ENCODE data around the gene TMEM141.
"Not testable (repeated sequence)": the region's sequence is repeated elsewhere in the genome, so short reads cannot be mapped to it uniquely, and the experiment has no call there.

The TMEM141 gene

DNA sequence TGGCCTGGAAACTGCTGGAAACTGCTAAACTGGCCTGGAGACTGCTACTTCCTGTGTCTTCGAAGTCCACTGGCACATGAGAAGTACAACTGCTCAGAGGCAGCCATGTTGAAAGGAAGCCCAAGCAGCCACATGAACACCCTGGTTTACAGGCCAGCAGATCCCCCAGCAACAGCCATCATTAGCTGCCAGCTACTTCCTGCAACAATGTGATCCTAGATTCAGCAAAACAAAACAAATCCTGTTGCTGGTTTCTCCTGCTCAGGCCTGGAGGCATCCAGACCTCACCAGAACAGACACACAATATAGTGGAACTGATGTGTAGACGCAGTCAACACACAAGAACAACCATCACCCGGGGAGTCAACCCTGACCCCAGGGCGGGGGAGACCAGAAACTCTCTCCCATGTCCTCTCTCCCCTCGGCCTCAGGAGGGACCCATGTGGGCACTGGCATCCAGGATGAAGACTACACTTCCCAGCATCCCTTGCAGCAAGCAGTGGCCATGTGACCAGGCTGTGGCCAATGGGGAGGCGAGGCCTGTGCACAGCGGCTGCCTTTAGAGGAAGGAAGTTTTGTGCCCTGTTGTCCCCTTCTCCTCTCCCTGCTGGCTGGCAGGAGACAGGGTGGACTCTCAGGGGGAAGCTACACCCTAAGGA is 17.6 kb upstream of the TMEM141 start:
- no peak for DNase-seq (ENCODE audit: low spot score)

DNA sequence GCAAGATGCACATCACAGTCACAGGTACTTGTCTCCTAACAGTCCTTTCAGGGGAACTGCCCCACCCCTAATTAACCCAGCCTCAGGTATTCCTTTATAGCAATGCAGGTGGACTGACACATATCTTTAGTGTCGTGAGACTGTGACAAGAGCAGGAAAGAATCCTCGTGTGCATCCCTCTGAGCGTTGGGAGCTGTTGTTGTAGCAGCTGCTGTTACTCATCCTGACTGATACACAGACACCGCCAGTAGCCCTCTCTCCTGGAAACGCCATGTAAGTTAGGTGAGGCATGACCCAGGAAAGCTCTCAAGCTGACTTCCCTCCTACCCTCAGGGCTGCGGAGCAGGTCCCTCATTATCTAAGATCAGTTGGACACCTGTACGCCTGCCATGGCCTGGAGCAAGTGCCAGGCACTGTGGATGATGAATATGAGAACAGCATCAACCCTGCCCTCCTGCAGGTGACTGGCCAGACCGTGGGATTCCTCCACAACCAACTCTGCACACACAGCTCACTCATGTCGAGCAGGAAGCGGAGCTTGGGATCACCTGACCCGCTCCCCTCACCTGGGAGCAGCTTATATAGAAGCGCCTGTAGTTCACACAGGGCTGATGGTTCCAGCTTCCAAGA is 16.6 kb upstream of the TMEM141 start:
- DNase-seq (ENCODE audit: low spot score), result no peak

DNA sequence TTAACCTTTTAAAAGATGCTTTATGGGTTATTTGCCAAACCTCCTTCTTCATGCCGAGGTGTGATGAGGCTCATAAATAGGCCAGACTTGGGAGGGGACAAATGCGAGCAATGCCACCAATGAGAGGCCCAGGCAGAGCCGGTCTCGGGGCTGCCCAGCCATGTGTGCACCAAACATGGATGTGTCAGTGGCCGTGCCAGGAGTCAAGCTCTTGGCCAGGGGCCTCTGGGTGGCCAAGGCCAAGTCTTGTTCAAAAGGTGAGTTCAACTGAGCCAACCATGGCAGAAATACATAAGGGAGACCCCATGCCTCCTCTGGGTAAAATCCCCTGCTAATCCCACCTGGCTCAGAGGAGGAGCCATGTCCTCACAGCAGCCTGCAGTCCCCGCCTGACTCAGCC is 16.0 kb upstream of the TMEM141 start:
- no peak for DNase-seq (ENCODE audit: low spot score)

DNA sequence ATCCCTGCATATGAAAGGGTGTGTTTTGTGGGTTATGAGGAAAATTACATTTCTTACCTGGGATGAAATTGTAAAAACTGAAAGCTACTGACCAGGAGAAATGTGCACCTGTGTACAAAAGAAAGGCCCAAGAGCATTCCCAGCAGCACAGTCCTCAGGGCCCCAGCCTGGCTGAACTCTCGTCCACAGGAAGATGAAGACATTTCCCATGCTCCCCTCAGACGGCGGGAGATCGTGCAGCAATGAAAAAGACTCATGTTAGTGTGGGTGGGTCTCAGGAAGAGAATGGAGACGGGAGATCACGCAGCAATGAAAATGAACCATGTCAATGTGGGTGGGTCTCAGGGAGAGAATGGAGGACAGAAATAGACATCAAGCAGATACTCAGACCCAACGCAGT is 14.2 kb upstream of the TMEM141 start:
- DNase-seq (ENCODE audit: low spot score), result no peak

DNA sequence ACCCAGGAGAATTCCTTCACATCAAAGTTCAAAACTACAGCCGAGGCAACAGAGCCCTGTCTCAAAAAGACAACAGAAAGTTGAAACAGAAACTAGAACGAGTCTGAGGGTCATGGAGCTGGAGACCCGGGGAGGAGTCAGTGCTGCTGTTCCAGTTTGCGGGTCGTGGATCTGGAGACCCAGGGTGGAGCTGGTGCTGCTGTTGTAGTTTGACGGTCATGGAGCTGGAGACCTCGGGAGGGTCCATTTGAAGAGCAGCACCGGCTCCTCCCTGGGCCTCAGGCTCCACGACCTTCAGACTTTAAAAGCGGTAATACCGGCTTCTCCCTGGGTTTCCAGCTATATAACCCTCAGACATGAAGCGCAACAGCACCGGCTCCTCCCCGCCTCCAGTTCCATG is 13.8 kb upstream of the TMEM141 start:
- DNase-seq (ENCODE audit: low spot score), result no peak

DNA sequence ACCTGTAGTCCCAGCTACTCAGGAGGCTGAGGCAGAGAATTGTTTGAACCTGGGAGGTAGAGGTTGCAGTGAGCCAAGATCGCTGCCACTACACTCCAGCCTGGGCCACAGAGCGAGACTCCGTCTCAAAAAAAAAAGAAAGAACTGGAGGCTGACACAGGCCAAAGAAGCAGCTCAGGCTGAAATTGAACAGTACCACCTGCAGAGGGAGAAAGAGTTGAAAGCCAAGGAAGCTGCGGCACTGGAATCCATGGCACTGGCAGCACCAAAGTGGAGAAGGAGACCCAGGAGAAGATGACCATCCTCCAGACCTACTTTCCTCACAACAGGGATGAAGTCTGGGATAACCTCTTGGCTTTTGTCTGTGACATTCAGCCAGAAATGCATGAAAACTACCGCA is 11.3 kb upstream of the TMEM141 start:
- no peak for DNase-seq (ENCODE audit: low spot score)

DNA sequence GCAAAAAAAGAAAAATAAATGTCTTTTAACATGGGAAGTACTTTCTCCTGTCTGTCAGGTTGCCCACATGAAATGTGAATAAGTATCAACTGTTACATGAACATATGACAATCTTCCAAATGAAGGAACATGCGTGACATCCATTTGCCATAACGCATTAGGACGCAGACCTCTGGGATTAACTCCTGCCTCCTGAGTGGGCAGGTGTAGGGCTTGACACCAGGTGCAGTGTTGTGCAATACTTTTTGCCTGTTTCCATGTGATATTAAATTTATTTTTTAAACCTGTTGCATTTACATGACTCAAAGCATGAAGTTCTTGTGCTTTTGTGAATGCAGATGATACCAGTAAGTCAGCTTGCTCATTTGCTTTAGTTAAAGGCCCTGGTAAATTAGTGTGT is 8.7 kb upstream of the TMEM141 start:
- no peak for DNase-seq (ENCODE audit: low spot score)

DNA sequence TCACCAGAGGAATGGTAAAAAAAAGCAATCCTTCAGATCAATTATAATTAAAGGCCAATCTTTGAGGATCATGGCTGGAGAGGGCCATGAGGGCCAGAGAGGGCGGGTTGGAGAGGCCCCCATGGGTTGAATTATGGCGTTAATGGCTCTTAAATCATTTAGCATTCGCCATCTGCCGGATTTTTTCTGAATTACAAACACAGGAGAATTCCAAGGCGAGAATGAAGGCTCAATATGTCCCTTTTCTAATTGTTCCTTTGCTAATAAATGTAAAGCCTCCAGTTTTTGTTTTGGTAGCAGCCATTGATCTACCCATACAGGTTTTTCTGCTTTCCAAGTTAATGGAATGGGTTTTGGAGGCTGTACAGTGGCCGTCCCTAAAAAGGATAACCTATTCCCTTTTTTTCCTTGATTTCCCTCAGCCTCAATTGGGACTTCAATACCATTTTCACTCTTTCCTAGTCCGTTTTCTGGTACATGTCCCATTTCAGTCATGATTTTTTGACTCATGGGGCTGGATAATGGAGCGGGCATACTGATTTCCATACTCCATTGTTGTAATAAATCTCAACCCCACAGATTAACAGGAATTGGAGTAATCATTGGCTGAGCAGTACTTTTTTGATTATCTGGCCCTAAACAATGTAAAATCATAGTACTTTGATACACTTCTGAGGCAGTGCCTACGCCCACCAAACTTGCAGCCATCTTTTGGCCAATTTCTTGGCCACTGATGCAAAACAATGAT is 6.7 kb upstream of the TMEM141 start:
- no peak for DNase-seq (ENCODE audit: low spot score)

DNA sequence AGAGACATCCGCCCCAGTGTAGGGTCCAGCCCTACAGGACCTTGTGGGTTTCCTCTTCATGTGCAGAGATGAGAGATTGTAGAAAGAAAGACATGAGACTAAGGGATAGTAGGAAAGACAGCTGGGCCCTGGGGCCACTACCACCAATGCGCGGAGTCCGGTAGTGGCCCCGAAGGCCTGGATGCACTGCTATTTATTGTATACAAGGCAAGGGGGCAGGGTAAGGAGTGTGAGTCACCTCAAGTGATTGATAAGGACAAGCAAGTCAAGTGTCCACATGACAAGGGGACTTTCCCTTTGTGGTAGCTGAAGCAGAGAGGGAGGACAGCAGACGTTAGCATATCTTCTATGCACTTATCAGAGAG is 6.2 kb upstream of the TMEM141 start:
- DNase-seq (ENCODE audit: low spot score), result no peak

DNA sequence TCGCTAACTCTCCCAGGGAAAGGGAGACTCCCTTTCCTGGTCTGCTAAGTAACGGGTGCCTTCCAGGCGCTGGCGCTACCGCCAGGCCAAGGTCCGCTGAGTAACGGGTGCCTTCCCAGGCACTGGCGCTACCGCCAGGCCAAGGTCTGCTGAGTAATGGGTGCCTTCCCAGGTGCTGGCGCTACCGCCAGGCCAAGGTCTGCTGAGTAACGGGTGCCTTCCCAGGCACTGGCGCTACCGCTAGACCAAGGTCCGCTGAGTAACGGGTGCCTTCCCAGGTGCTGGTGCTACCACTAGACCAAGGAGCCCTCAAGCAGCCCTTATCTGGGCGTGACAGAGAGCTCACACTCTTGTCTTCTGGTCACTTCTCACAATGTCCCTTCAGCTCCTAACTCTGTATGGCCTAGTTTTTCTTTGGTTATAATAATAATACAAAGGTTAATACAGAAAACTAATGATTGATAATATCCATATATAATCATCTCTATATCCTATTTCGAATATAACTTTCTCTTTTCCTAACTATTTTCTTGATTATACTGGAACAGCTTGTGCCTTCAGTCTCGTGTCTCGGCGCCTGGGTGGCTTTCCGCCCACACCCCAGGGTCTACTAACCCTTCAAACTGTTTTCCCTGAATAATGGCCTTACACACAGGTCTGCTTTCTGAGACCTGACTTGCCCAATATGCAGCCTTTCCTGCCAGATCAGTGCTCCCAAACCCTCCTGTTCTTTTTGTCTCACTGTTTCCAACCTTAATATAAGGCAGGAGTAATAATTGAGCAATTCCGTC is 5.4 kb upstream of the TMEM141 start:
- not testable (repeated sequence) for DNase-seq (ENCODE audit: low spot score)

DNA sequence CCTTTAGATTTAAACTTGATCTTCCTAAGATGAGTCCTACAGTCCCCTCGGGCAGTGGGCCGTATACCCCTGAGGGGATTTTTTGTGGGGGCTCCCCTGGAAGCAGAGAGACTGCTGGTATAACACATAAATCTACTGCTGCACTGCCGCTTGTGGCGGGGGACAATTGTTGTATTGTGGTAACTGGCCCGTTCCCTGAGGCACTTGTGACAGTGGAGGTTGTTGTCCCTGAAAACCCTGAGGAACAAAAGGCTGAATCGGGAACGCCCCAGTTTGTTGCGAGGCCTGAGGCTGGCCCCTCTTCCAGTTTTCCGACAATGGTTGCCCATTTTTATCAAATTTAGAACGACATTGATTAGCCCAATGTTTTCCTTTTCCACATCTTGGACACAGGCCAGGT is 4.7 kb upstream of the TMEM141 start:
- no peak for DNase-seq (ENCODE audit: low spot score)

DNA sequence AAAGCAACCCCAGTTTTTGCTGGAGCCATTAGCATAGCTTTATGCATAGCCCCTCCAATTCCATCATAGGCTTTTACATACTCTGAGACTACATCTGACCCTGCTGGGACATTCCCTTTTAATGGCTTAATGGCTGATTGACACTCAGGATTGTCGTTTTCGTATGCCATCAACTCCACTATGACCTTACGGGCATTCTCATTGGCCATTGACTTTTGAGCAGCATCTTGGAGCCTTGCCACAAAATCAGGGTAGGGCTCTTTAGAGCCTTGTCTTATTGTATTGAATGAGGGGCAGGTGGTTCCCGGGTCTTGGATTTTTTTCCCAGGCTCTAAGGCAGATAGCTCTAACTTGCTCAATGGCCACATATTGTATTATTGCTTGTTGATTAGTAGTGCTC is 4.2 kb upstream of the TMEM141 start:
- not testable (repeated sequence) for DNase-seq (ENCODE audit: low spot score)

DNA sequence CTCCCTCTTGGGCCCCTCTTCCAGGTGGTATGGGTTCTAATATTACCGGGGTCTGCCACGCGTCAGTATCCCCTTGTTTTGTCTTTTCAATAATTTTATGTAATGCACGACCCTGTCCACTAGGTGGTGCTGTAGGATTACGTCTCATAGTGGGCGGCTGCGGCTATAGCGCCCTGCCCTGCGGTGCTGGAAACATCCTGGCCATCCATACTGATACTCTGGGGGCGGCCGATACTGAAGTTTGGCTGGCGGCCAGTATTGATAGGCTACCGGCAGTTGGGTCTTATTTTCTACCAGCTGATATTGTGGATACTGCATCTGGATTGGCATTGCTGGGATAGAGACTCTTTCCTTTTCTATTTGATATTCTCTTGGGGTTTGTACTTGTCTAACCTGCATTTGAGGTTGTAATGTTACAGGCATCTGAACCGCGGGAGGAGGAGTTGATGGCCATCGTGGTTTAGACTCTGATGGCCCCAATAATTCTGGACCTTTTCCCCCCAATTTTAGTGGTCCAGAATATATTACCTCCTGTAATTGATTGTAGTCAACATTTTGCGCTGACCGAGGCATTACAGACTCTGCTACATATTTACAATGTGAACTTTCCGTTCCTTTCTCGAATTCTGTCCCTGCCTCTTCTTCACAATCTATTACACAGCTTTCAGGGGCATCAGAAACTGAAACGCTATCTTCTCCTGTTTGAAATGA is 3.3 kb upstream of the TMEM141 start:
- peak; percentile 73 for DNase-seq (ENCODE audit: low spot score)

DNA sequence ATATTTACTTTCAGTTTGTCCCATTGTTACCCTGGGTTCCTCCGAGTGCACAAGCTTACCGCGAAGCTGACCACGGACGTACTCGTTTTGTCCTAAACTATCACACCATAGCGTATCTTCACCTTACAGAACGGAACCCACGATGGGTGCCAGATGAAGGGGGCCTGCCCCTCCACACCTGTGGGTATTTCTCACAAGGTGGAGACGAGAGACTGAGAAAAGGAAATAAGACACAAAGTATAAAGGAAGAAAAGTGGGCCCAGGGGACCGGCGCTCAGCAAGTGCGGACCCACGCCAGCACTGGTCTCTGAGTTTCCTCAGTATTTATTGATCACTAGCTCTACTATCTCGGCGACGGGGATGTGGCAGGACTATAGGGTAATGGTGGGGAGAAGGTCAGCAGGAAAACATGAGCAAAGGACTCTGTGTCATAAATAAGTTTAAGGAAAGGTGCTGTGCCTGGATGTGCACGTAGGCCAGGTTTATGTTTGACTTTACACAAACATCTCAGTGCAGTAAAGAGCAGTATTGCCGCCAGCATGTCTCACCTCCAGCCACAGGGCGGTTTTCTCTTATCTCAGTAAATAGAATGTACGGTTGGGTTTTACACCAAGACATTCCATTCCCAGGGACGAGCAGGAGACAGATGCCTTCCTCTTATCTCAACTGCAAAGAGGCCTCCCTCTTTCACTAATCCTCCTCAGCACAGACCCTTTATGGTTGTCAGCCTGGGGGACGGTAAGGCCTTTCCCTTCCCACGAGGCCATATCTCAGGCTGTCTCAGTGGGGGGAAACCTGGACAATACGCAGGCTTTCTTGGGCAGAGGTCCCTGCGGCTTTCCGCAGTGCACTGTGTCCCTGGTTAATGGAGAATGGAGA is 2.3 kb upstream of the TMEM141 start:
- DNase-seq (ENCODE audit: low spot score), result not testable (repeated sequence)

DNA sequence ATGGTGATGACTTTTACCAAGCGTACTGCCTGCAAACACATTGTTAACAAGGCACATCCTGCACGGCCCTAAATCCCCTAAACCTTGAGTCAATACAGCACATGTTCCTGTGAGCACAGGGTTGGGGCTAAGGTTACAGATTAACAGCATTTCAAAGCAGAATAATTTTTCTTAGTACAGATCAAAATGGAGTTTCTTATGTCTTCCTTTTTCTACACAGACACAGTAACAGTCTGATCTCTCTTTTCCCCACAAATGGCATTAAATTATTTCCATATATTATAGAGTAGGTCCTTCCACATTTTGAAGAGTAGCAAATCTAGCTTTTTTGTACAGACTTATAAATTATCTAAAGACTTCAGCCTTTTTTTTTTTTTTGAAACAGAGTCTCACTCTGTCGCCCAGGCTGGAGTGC is 1.6 kb upstream of the TMEM141 start:
- DNase-seq (ENCODE audit: low spot score), result no peak

DNA sequence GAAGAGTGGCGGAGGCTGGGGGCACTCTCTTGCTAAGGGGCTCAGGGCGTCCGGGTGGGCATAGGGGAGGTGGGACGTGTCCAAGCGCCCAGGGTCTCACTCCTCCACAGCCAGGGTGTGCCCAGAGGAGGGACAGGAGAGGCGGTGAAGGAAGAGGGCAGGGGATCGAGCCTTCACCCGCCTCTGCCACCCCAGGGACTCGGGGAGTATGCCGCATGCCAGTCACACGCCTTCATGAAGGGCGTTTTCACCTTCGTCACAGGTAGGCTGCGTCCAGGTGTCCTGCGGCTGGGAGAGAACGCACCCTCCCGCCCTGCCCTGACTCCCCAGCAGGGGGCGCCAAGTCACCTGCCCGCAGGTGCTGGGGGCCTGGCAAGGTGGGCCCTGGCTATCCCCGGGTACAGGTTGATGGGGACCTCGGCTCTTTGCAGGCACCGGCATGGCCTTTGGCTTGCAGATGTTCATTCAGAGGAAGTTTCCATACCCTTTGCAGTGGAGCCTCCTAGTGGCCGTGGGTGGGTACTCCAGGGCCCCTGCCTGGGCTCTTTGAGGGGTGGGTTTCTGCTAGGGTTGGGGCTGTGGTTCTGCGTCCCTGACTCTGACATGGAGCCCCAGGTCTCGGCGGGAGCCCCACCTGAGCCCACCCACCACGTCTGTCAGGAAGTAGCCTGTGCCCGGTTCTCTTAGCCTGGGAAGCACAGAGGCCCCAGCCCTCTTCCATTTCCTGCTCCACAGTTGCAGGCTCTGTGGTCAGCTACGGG is 552 bp downstream of the TMEM141 start:
- DNase-seq (ENCODE audit: low spot score), result peak; percentile 54

DNA sequence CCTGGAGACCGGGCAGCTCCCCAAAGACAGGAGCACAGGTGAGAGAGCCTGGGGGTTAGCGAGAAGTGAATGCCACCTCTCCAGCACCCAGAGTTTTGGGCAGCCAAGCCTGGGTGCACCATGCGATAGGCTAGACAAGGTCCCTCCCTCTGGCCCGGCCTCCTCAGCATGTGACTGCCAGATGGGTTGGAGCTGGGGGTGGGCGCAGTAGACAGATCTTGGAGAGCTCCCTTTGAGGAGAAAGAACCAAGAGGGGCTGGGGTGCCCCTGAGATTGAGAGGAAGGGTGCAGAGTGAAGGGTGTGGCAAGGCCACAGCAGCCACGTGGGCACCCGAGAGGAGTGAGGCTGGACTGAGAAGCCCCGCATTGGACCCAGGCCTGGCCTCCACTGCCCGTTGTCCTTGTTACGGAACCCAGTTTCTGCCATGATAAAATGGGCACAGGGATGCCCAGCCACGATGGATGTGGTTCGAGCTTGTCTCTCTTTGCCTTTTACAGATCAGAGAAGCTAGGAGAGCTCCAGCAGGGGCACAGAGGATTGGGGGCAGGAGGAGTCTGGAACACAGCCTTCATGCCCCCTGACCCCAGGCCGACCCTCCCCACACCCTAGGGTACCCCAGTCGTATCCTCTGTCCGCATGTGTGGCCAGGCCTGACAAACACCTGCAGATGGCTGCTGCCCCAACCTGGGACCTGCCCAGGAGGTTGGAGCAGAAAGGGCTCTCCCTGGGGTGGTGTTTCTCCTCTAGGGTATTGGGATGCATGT is 1.4 kb downstream of the TMEM141 start:
- no peak for DNase-seq (ENCODE audit: low spot score)

DNA sequence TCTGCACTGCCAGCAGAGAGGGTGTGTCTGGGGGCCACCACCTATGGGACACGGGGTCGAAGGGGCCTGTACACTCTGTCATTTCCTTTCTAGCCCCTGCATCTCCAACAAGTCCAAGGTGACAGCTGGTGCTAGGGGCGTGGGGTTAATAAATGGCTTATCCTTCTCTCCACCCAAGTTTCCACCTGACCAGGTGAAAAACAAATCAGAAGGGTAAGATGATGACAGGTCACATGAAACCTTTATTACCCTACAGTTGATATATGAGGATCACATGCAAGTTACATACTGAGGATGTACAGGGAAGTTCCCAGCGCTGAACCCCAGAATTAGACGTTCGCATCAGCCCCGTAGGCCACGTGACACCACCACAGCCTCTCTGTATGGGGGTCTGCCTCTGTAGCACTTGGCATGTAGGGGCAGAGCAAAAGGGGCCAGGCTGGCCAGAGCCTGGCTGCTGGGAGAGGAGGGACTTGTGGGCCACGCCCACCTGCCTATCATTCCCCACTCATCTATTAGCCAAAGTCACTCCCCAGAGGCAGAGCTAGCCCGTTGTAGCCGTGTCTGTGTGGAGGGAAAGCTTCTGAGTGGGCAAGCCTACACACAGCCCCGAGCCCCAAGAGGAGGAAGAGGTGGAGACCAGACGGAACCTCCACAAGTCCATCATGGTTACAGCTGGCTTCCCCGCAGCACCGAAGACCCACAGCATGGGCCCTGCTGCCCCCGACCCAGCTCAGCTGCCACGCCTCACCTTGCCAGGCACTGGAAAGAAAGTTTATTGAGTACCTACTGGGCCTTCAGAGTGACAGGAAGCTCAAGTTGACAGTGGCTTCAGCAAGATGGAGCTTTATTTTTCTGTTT is 2.2 kb downstream of the TMEM141 start:
- DNase-seq (ENCODE audit: low spot score), result no peak
